ENCODE measurements around the gene ACSL4. TPM values are rescaled to one million over a fixed set of nuclear protein-coding genes. Genes with fewer than 3 reads are reported as not detected.
"Not testable (repeated sequence)": the region's sequence is repeated elsewhere in the genome, so short reads cannot be mapped to it uniquely, and the experiment has no call there.

The ACSL4 gene
- total RNA-seq, 1 experiment from 2014 or later = 38.3 TPM

DNA sequence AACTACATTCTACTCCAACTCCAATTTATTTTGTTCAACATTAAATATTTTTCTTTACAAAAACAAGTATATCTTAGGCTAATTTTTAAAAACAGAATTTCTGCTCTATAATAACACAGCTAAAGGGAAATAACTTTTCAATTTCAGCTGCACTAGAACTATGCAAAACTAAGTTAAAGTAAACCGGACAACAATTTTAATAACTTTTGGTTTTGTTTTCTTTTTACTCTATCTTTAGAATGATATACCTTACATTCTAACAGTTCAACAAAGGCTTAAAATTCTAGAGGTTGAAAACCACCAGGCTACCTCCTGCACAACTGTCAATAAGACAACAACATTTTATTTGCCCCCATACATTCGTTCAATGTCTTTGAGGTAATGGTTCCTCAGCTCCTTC is 89.4 kb downstream of the ACSL4 start:
- Mint-ChIP-seq H3K36me3 (ENCODE audit: insufficient read depth, unreplicated experiment) (peaks cover 4% of the 10 kb centered on the region), H3K4me3 (ENCODE audit: unreplicated experiment) (no peak overlapping the region), H3K4me1 (ENCODE audit: low read depth, unreplicated experiment) (no peaks in the 10 kb centered on the region), H3K27me3 (ENCODE audit: insufficient read depth, unreplicated experiment) (no peaks in the 10 kb centered on the region), H3K9me3 (ENCODE audit: unreplicated experiment) (no peaks in the 10 kb centered on the region), H3K27ac (ENCODE audit: unreplicated experiment) (no peak overlapping the region)
- ChIA-PET CTCF (no interaction called here), POLR2A (no interaction called here)
- Histone ChIP-seq H3K4me3 (ENCODE audit: low read depth, low read length) (no peak overlapping the region), H3K4me1 (no peaks in the 10 kb centered on the region), H3K9me3 (no peaks in the 10 kb centered on the region), H3K27me3 (replicated peaks; ENCODE audit: control insufficient read depth, insufficient read depth, low read length) (no peaks in the 10 kb centered on the region), H3K36me3 (ENCODE audit: control insufficient read depth, insufficient read depth, low read length) (no peaks in the 10 kb centered on the region)
- intact Hi-C loops (cut with micrococcal nuclease; ENCODE audit: unreplicated experiment) = no loop called here
- TF ChIP-seq CTCF (IDR thresholded peaks at IDR 0.05; ENCODE audit: insufficient read depth in 1 of 2, low read depth in 1 of 2, low read length in 1 of 2, severe bottlenecking in 1 of 2, unreplicated experiment in 1 of 2) = no peak
- no peak for DNase-seq
- no TSS peak for BruUV-seq (replicated peaks)

GRCh38 chrX:109638158-109638557 is 94.9 kb downstream of the ACSL4 start:
- Histone ChIP-seq H3K4me3 (ENCODE audit: low read depth, low read length) (no peak overlapping the region), H3K36me3 (ENCODE audit: control insufficient read depth, insufficient read depth, low read length) (no peaks in the 10 kb centered on the region), H3K9me3 (no peaks in the 10 kb centered on the region), H3K4me1 (no peaks in the 10 kb centered on the region), H3K27me3 (replicated peaks; ENCODE audit: control insufficient read depth, insufficient read depth, low read length) (no peaks in the 10 kb centered on the region)
- H3K4me3 Mint-ChIP-seq (ENCODE audit: unreplicated experiment) = no peak overlapping the region
- no peak for TF ChIP-seq CTCF (IDR thresholded peaks at IDR 0.05; ENCODE audit: insufficient read depth in 1 of 2, low read depth in 1 of 2, low read length in 1 of 2, severe bottlenecking in 1 of 2, unreplicated experiment in 1 of 2)
- intact Hi-C loops (cut with micrococcal nuclease; ENCODE audit: unreplicated experiment) = no loop called here
- POLR2A ChIA-PET = no interaction called here
- no peaks in the 10 kb centered on the region for H3K9me3 Mint-ChIP-seq (ENCODE audit: unreplicated experiment)
- CTCF ChIA-PET = no interaction called here
- H3K27me3 Mint-ChIP-seq (ENCODE audit: insufficient read depth, unreplicated experiment) = no peaks in the 10 kb centered on the region
- no TSS peak for BruUV-seq (replicated peaks)
- no peaks in the 10 kb centered on the region for H3K36me3 Mint-ChIP-seq (ENCODE audit: insufficient read depth, unreplicated experiment)
- no peak overlapping the region for H3K27ac Mint-ChIP-seq (ENCODE audit: unreplicated experiment)
- H3K4me1 Mint-ChIP-seq (ENCODE audit: low read depth, unreplicated experiment) = no peaks in the 10 kb centered on the region
- no peak for DNase-seq

GRCh38 chrX:109637477-109637876 is 95.6 kb downstream of the ACSL4 start:
- CTCF ChIA-PET = not testable (repeated sequence)

GRCh38 chrX:109635146-109635545 is 97.9 kb downstream of the ACSL4 start:
- CTCF ChIA-PET = interaction anchor here (0.8 to 1.7 kb wide), 4 partner anchors 149 to 256 kb away, joined by 3 to 12 read pairs (median 4); no protein-coding TSS in a partner anchor
- no peak overlapping the region for H3K4me3 ChIP-seq (ENCODE audit: low read depth, low read length)
- Mint-ChIP-seq H3K36me3 (ENCODE audit: insufficient read depth, unreplicated experiment) (no peaks in the 10 kb centered on the region), H3K4me1 (ENCODE audit: low read depth, unreplicated experiment) (no peaks in the 10 kb centered on the region), H3K27ac (ENCODE audit: unreplicated experiment) (no peak overlapping the region), H3K4me3 (ENCODE audit: unreplicated experiment) (no peak overlapping the region), H3K27me3 (ENCODE audit: insufficient read depth, unreplicated experiment) (no peaks in the 10 kb centered on the region), H3K9me3 (ENCODE audit: unreplicated experiment) (no peaks in the 10 kb centered on the region)
- no peaks in the 10 kb centered on the region for H3K27me3 ChIP-seq (replicated peaks; ENCODE audit: control insufficient read depth, insufficient read depth, low read length)
- DNase-seq = peak in 1 of 2 experiments; percentile 11
- POLR2A ChIA-PET = no interaction called here
- TF ChIP-seq CTCF (IDR thresholded peaks at IDR 0.05; ENCODE audit: insufficient read depth in 1 of 2, low read depth in 1 of 2, low read length in 1 of 2, severe bottlenecking in 1 of 2, unreplicated experiment in 1 of 2) = peak; percentile 34 to 52
- intact Hi-C loops (cut with micrococcal nuclease; ENCODE audit: unreplicated experiment) = no loop called here
- BruUV-seq (replicated peaks) = no TSS peak
- no peaks in the 10 kb centered on the region for H3K4me1 ChIP-seq
- H3K36me3 ChIP-seq (ENCODE audit: control insufficient read depth, insufficient read depth, low read length) = no peaks in the 10 kb centered on the region
- H3K9me3 ChIP-seq = no peaks in the 10 kb centered on the region

More at GRCh38 chrX:109637477-109637876, 95.6 kb downstream of the ACSL4 start:
- intact Hi-C loops (cut with micrococcal nuclease; ENCODE audit: unreplicated experiment); H3K4me1 ChIP-seq; POLR2A ChIA-PET; H3K27me3 ChIP-seq (replicated peaks; ENCODE audit: control insufficient read depth, insufficient read depth, low read length); H3K27me3 Mint-ChIP-seq (ENCODE audit: insufficient read depth, unreplicated experiment); H3K4me3 Mint-ChIP-seq (ENCODE audit: unreplicated experiment); H3K27ac Mint-ChIP-seq (ENCODE audit: unreplicated experiment); BruUV-seq (replicated peaks); H3K4me3 ChIP-seq (ENCODE audit: low read depth, low read length); H3K4me1 Mint-ChIP-seq (ENCODE audit: low read depth, unreplicated experiment); H3K36me3 ChIP-seq (ENCODE audit: control insufficient read depth, insufficient read depth, low read length); DNase-seq; H3K9me3 Mint-ChIP-seq (ENCODE audit: unreplicated experiment); H3K36me3 Mint-ChIP-seq (ENCODE audit: insufficient read depth, unreplicated experiment); H3K9me3 ChIP-seq: not testable (repeated sequence)

Data from Caco-2 (cell line).